K562 (cell line): Measurements from ENCODE around the gene DUOXA2. TPM values are rescaled to one million over a fixed set of nuclear protein-coding genes. Genes with fewer than 3 reads are reported as not detected.

Source experiments
- ATF4 ChIP-seq: fragments of 450-650 bp; formaldehyde crosslinking; IDR thresholded peaks from 2 replicates; pipeline ENCODE4 v1.4.0; 2022; ENCODE audit warnings: mild to moderate bottlenecking, moderate library complexity
- CREBBP ChIP-seq: IDR thresholded peaks from one replicate; pipeline ENCODE4 v1.6.1; 2012; ENCODE audit warnings: low read depth, mild to moderate bottlenecking, control low read depth, inconsistent platforms, low read length
- CREM ChIP-seq: IDR thresholded peaks from 2 replicates; pipeline ENCODE4 v1.6.1; 2014; ENCODE audit warnings: antibody characterized with exemption, low read depth
- CTBP1 ChIP-seq: fragments of 450-650 bp; IDR thresholded peaks from 2 replicates; pipeline ENCODE4 v1.6.1; 2016; ENCODE audit warnings: borderline replicate concordance
- DDX20 ChIP-seq: fragments of 450-650 bp; IDR thresholded peaks from 2 replicates; pipeline ENCODE4 v1.6.1; 2016; ENCODE audit warnings: missing genetic modification characterization, low read depth, mild to moderate bottlenecking, missing compliant biosample characterization, moderate library complexity
- GTF2F1 ChIP-seq: IDR thresholded peaks from 2 replicates; pipeline ENCODE4 v1.6.1; 2011; ENCODE audit warnings: low read depth, low read length, improper control_type of control experiment
- HMBOX1 ChIP-seq: sonication (generic); IDR thresholded peaks from 2 replicates; pipeline ENCODE4 v1.6.1; 2016
- MBD2 ChIP-seq: sonication (generic); IDR thresholded peaks from 2 replicates; pipeline ENCODE4 v1.6.1; 2016; ENCODE audit warnings: low read depth, borderline replicate concordance
- MCM7 ChIP-seq, 2 experiments: fragments of 450-650 bp; IDR thresholded peaks; 2 replicates each; pipeline ENCODE4 v1.6.1; 2016 to 2018
- MYBL2 ChIP-seq, 2 experiments: fragments of 450-650 bp in 1 of 2; sonication (generic) in 1 of 2; formaldehyde crosslinking in 1 of 2; IDR thresholded peaks; 2 replicates each; pipeline versions ENCODE4 v1.6.1 to v1.8.1; 2017 to 2022; ENCODE audit warnings: borderline replicate concordance in 1 of 2, inconsistent platforms in 1 of 2, low read depth in 1 of 2, mild to moderate bottlenecking in 1 of 2, missing genetic modification reagents in 1 of 2, moderate library complexity in 1 of 2
- NKRF ChIP-seq: fragments of 450-650 bp; IDR thresholded peaks from 2 replicates; pipeline ENCODE4 v1.6.1; 2016; ENCODE audit warnings: borderline replicate concordance
- NUFIP1 ChIP-seq: fragments of 450-650 bp; IDR thresholded peaks from 2 replicates; pipeline ENCODE4 v1.6.1; 2018; ENCODE audit not compliant: partially characterized antibody
- PCBP1 ChIP-seq: fragments of 200-400 bp; formaldehyde crosslinking; IDR thresholded peaks from 2 replicates; pipeline ENCODE4 v1.6.1; 2018; ENCODE audit warnings: mild to moderate bottlenecking, low read depth, low read length; ENCODE audit not compliant: poor library complexity, severe bottlenecking
- PHB ChIP-seq: fragments of 250-450 bp; sonication (Bioruptor Pico); IDR thresholded peaks from 2 replicates; pipeline ENCODE4 v1.5.0; 2021
- POLR2B ChIP-seq: fragments of 450-650 bp; IDR thresholded peaks from 2 replicates; pipeline ENCODE4 v1.6.1; 2018; ENCODE audit warnings: low read depth; ENCODE audit not compliant: partially characterized antibody
- RFX1 ChIP-seq: fragments of 450-650 bp; IDR thresholded peaks from 2 replicates; pipeline ENCODE4 v1.6.1; 2016; ENCODE audit warnings: mild to moderate bottlenecking, moderate library complexity
- RFX7 ChIP-seq: fragments of 250-450 bp; sonication (Bioruptor Pico); IDR thresholded peaks from 2 replicates; pipeline ENCODE4 v1.5.1; 2021; ENCODE audit warnings: mild to moderate bottlenecking
- SAFB ChIP-seq: fragments of 200-400 bp; formaldehyde crosslinking; IDR thresholded peaks from 2 replicates; pipeline ENCODE4 v1.6.1; 2017; ENCODE audit warnings: low read depth, low read length, borderline replicate concordance
- SMARCE1 ChIP-seq: fragments of 450-650 bp; IDR thresholded peaks from 2 replicates; pipeline ENCODE4 v1.7.1; 2016; ENCODE audit warnings: mild to moderate bottlenecking
- SNAPC5 ChIP-seq: fragments of 250-450 bp; sonication (Bioruptor Pico); IDR thresholded peaks from 2 replicates; pipeline ENCODE4 v1.8.0; 2021; ENCODE audit warnings: moderate library complexity, mild to moderate bottlenecking, inconsistent platforms
- TAF9B ChIP-seq: fragments of 450-650 bp; IDR thresholded peaks from 2 replicates; pipeline ENCODE4 v1.6.1; 2018; ENCODE audit warnings: mild to moderate bottlenecking; ENCODE audit not compliant: partially characterized antibody
- TCFL5 ChIP-seq: fragments of 250-450 bp; sonication (Bioruptor Pico); conservative IDR thresholded peaks from 2 replicates; pipeline ENCODE4 v1.6.1; 2021; ENCODE audit warnings: mild to moderate bottlenecking, moderate library complexity, matching md5 sums
- ZBTB34 ChIP-seq: fragments of 250-450 bp; sonication (Bioruptor Pico); IDR thresholded peaks from 2 replicates; pipeline ENCODE4 v1.8.0; 2021; ENCODE audit warnings: mild to moderate bottlenecking, moderate library complexity
- ZEB2 ChIP-seq: fragments of 450-650 bp; IDR thresholded peaks from 2 replicates; pipeline ENCODE4 v1.6.1; 2016
- ZNF175 ChIP-seq: fragments of 200-800 bp; sonication (Bioruptor generic); IDR thresholded peaks from 2 replicates; pipeline ENCODE4 v1.6.1; 2016; ENCODE audit warnings: low read depth, mild to moderate bottlenecking, missing genetic modification characterization, missing compliant biosample characterization
- polyA plus RNA-seq, 8 experiments: library from polyadenylated mRNA; depleted of rRNA in 4 of 8; stranded (reverse) in 5 of 8; unstranded in 3 of 8; fragments of >200 nt; fragmentation: Nextera tagmentation in 2 of 8; fragmentation: Illumina TruSeq in 1 of 8; extraction: Ambion mirVana in 2 of 8; extraction: Trizol in 1 of 8; gene quantifications; 2 replicates each; pipeline versions ENCODE4 v1.2.1 to v1.2.3, GENCODE V29; 2011 to 2014; ENCODE audit warnings: inconsistent platforms in 1 of 8, missing spikeins in 1 of 8
- total RNA-seq, 7 experiments: library from RNA; depleted of rRNA in 6 of 7; stranded (reverse); fragments of >200 nt in 6 of 7; fragmentation: Illumina TruSeq in 2 of 7; extraction: Trizol in 2 of 7; gene quantifications; 2 replicates each; pipeline versions ENCODE4 v1.2.1 to v1.2.3, GENCODE V29; 2011 to 2021; ENCODE audit warnings: low replicate concordance in 1 of 7

DUOXA2 gene
- total and polyA plus RNA-seq, 9 of the 15 experiments (the other 6 are each of a cell fraction or from before 2014, with no cell fraction given) = not detected

GRCh38 chr15:45166834-45167630 is 52.9 kb downstream of the DUOXA2 start (continued):
- no peak for TF ChIP-seq ZNF175 (CRISPR knock-in tag)
- TF ChIP-seq POLR2B = peak; percentile 63
- no peak for TF ChIP-seq MYBL2 (IDR thresholded peaks at IDR 0.05; ENCODE audit: low read depth)
- TF ChIP-seq MYBL2 (CRISPR knock-in tag; IDR thresholded peaks at IDR 0.05; ENCODE audit: borderline replicate concordance) = no peak
- no peak for TF ChIP-seq RFX7 (CRISPR knock-in tag)
- TF ChIP-seq DDX20 (tag) = no peak
- no peak for TF ChIP-seq CREBBP
- no peak for TF ChIP-seq SAFB
- no peak for TF ChIP-seq ATF4
- no peak for TF ChIP-seq TCFL5 (CRISPR knock-in tag)
- TF ChIP-seq MBD2 = peak; percentile 47; the same call in 1 of the 2 replicates
- no peak for TF ChIP-seq TAF9B
- TF ChIP-seq SMARCE1 = no peak
- TF ChIP-seq HMBOX1 = no peak
- no peak for TF ChIP-seq ZBTB34 (CRISPR knock-in tag)
- TF ChIP-seq NKRF = no peak
- 0 out of 2 replicates have a peak, but pooled peaks have one; percentile 53 for TF ChIP-seq CTBP1
- peak; percentile 77 for TF ChIP-seq PCBP1
- TF ChIP-seq NUFIP1 = no peak
- no peak for TF ChIP-seq ZEB2
- no peak for TF ChIP-seq RFX1
- no peak for TF ChIP-seq MCM7 (IDR thresholded peaks at IDR 0.05)
- peak; percentile 88 for TF ChIP-seq CREM
- no peak for TF ChIP-seq PHB
- no peak for TF ChIP-seq SNAPC5
- no peak for TF ChIP-seq GTF2F1
